ENCODE results near the gene SREK1. TPM values are rescaled to one million over a fixed set of nuclear protein-coding genes. Genes with fewer than 3 reads are reported as not detected.

SREK1 gene
- total RNA-seq, 6 experiments from 2014 or later, result 20.9 to 44.4 (median 34.2) TPM

DNA sequence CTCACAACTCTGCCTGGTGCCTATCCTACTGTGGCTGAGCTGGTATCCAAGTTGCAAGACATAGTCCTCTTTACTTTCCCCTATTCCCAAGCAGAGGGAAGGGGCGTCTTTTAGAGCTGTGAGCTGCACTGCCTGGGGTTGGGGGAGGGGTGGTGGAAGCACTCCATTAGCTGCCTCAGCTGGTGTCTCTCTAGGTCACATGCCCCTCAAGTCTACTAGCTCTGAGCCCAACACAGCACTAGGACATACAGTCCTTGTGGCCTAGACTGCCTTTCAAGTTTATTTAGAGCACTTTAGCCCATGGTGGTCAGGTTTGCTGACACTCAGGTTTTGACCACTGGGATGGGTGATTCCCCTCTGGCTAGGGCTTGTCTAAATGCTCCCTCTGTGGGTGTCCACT is 54.7 kb downstream of the SREK1 start:
- no peak overlapping the region for H3K4me3 ChIP-seq
- no peak for TF ChIP-seq POLR2A (IDR thresholded peaks at IDR 0.05)
- TF ChIP-seq, protein P1, sequence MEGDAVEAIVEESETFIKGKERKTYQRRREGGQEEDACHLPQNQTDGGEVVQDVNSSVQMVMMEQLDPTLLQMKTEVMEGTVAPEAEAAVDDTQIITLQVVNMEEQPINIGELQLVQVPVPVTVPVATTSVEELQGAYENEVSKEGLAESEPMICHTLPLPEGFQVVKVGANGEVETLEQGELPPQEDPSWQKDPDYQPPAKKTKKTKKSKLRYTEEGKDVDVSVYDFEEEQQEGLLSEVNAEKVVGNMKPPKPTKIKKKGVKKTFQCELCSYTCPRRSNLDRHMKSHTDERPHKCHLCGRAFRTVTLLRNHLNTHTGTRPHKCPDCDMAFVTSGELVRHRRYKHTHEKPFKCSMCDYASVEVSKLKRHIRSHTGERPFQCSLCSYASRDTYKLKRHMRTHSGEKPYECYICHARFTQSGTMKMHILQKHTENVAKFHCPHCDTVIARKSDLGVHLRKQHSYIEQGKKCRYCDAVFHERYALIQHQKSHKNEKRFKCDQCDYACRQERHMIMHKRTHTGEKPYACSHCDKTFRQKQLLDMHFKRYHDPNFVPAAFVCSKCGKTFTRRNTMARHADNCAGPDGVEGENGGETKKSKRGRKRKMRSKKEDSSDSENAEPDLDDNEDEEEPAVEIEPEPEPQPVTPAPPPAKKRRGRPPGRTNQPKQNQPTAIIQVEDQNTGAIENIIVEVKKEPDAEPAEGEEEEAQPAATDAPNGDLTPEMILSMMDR (IDR thresholded peaks at IDR 0.05), result no peak
- no peaks in the 10 kb centered on the region for H3K27me3 ChIP-seq
- WGBS (ENCODE audit: insufficient coverage, low coverage, low lambda C conversion rate, missing lambda C conversion rate), result no CpG with 5 or more reads among the region's 1 CpG
- no peaks in the 10 kb centered on the region for H3K36me3 ChIP-seq
- no peaks in the 10 kb centered on the region for H3K9me3 ChIP-seq
- intact Hi-C loops (cut with DNase I), result no loop called here
- no peaks in the 10 kb centered on the region for H3K4me1 ChIP-seq
- DNase-seq (no peak), ATAC-seq (no peak)
- H3K27ac ChIP-seq, result no peak overlapping the region

DNA sequence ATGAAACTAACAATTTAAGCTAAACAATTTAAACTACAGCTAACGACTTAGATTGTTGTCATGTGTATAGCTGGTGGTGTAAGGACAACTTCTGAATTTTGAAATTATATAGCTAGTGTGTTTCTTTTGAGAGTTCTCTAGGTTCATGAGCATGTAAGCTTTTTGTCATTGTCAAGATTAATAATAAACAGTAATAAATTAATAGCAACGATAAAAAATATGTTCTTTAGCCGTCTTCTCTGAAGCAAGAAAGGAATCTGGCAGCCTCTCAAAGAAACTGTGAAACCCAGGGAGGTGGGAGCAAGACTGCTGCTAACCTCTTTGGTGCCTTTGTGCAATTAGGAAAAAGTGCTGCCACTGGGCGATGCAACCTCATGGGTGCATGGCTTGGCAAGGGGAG is 59.4 kb downstream of the SREK1 start:
- no peak for TF ChIP-seq POLR2A (IDR thresholded peaks at IDR 0.05)
- TF ChIP-seq, protein P1 (IDR thresholded peaks at IDR 0.05), result no peak
- no peak for DNase-seq
- Histone ChIP-seq H3K27me3 (no peaks in the 10 kb centered on the region), H3K4me1 (no peaks in the 10 kb centered on the region), H3K4me3 (no peak overlapping the region), H3K27ac (no peak overlapping the region), H3K36me3 (no peaks in the 10 kb centered on the region), H3K9me3 (no peaks in the 10 kb centered on the region)
- WGBS (ENCODE audit: insufficient coverage, low coverage, low lambda C conversion rate, missing lambda C conversion rate), result 75% methylated on average over 4 of the region's 4 CpGs
- no peak for ATAC-seq
- intact Hi-C loops (cut with DNase I), result no loop called here

DNA sequence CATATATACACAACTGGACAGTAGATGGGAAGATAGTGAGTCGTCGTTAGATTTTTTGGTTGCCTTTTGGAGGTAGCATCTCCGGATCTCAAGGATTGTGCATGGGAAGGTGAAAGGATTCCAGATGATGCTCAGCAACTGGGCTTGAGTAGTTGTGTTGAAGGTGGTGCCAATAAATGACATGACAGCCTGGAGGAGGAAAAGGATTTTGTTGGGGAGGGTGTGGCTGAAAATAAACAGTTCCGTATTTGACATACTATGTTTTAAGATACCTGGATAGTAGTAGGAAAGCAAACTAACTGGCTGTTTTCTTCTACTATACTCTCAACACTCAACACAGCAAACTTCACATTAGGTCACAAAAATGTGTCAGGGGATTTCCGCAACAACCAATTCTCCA is 62.4 kb downstream of the SREK1 start:
- Histone ChIP-seq H3K4me3 (no peak overlapping the region), H3K27ac (no peak overlapping the region), H3K36me3 (no peaks in the 10 kb centered on the region), H3K27me3 (no peaks in the 10 kb centered on the region), H3K9me3 (no peaks in the 10 kb centered on the region), H3K4me1 (no peaks in the 10 kb centered on the region)
- ATAC-seq, result no peak
- WGBS (ENCODE audit: insufficient coverage, low coverage, low lambda C conversion rate, missing lambda C conversion rate), result 78% methylated on average over 1 of the region's 5 CpGs
- intact Hi-C loops (cut with DNase I), result no loop called here
- no peak for DNase-seq
- no peak for TF ChIP-seq POLR2A (IDR thresholded peaks at IDR 0.05)
- TF ChIP-seq, protein P1 (IDR thresholded peaks at IDR 0.05), result no peak

DNA sequence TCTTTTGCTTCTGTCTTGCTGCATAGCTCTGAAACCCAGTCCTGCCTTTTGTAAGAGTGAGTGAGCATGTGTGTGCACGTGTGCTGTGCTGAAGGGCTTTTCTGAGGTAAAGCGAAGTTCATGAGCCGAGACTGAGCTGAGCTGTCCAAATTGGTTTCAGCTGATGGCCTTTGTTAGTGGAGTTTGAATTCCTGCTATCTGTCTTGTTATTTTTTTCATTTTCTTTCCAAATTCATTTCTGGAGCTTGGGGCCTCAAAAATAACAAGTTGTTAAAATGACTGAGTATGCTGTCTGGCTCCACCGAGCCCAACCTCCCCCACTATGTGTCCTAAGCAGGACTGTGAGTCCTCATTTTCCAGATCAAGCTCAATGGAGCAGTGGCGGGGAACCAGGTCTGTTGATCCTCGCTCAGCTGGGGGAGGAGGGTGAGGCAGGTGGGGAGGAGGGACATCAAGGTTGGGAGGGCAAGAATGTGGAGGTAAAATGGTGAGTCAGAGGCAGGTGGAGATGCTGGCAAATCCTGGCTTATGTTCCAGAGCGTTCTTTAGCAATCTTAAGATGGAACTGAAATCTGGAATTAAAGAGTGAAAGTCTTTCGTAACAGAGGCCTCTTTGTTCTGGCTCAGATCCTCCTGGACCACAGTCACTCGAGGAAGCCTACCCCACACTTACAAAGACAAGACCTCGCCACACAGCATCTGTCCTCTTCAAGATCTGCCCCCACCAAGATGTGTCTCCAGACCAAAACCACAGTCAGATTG is 63.9 kb downstream of the SREK1 start:
- H3K36me3 ChIP-seq, result no peaks in the 10 kb centered on the region
- 92% methylated on average over 10 of the region's 10 CpGs for WGBS (ENCODE audit: insufficient coverage, low coverage, low lambda C conversion rate, missing lambda C conversion rate)
- DNase-seq, result no peak
- H3K4me3 ChIP-seq, result no peak overlapping the region
- intact Hi-C loops (cut with DNase I), result no loop called here
- no peaks in the 10 kb centered on the region for H3K9me3 ChIP-seq
- H3K27me3 ChIP-seq, result no peaks in the 10 kb centered on the region
- TF ChIP-seq, protein P1 (IDR thresholded peaks at IDR 0.05), result no peak
- TF ChIP-seq POLR2A (IDR thresholded peaks at IDR 0.05), result no peak
- no peaks in the 10 kb centered on the region for H3K4me1 ChIP-seq
- no peak for ATAC-seq
- H3K27ac ChIP-seq, result no peak overlapping the region
